Dermis blood vessel endothelial cell (primary cell): ENCODE results near the gene TARBP2. TPM values are rescaled to one million over a fixed set of nuclear protein-coding genes. Genes with fewer than 3 reads are reported as not detected.
A peak's percentile ranks its signal among the peaks of the same experiment; 100 is the strongest.
"Not testable (repeated sequence)": the region's sequence is repeated elsewhere in the genome, so short reads cannot be mapped to it uniquely, and the experiment has no call there.

Source experiments
- DNase-seq: peaks from one replicate; pipeline ENCODE4 v3.0.0; 2010
- total RNA-seq: library from RNA; depleted of rRNA; stranded (reverse); fragments of >200 nt; gene quantifications from 2 replicates; pipeline ENCODE4 v1.2.3, GENCODE V29; 2014

TARBP2 gene
- total RNA-seq, 1 donor from 2014 or later = 48.3 TPM

GRCh38 chr12:53476769-53477209 is 24.3 kb upstream of the TARBP2 start:
- DNase-seq = peak; percentile 48

GRCh38 chr12:53478865-53479264 is 22.2 kb upstream of the TARBP2 start:
- no peak for DNase-seq

- no peak for DNase-seq
Observed at GRCh38 chr12:53479331-53479730, 21.8 kb upstream of the TARBP2 start.

DNA sequence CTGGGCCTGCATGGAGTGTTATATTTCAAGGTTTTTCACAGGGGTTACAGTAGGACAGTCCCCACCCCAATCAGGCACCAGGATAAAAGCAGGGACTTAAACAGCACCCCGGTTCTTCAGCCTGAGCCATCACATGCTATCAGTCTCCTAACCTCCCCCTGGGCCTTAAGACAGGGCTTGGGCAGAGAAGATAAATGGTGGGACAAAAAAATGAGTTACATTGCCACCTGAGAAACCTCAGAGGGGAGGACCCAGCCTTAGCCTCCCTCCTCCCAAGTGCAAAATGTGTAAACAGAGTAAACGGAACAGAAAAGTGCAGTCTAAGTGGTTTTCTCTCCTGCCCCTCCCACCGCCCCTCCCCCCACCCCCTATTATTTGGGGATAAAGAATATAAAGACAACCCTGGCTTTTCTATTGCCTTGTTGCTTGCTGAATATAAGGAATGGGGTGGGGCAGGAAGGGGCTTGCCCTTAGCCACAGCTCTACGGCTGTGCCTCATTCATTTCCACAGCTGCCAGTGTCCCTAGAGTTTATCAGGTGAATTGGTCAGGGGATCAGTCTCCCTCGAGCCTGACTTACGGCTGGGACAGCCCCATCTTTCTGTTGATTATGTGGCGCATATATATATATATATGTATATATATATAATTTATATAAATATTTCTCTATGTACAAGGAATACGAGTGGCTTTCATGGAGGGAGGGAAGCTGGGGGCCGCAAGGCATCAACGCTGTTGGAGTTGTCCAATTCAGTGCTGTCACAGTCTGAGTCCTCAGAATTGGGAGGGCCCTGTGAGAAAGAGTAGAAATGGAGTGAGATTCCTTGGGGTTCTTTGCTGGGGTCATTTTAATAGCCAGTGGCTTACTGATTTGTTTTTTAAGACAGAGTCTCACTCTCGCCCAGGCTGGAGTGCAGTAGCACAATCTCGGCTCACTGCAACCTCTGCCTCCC is 20.3 kb upstream of the TARBP2 start:
- DNase-seq = no peak

- not testable (repeated sequence) for DNase-seq
Observed at GRCh38 chr12:53481458-53481857, 19.6 kb upstream of the TARBP2 start.

- DNase-seq = peak; percentile 42
Observed at GRCh38 chr12:53481939-53482586, 19.0 kb upstream of the TARBP2 start.

DNA sequence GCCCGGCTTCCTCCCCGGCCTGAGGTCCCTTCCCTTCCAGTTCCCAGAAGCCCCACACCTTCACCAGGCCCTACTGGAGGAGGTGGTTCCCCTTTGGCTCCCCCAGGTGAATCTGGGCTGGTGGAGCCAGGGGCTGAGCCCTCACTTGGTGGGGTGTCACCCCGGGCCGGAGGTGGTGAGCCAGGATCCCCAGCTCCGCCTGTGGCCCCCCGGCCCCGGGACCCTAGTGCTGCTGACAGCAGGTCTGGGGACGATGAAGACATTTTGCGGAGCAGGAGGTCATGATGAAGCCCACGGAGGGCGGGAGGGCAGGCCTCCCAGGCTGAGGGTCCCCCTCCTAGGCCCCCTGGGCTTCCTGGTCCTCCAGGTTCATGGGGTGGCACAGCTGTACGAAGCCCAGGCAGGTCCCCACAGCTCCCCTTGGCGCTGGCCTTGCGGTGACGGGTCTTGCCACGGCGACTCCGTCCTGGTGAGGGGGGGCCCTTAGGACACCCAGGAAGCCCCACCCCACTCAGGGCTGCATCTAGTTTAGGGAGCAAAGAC is 18.4 kb upstream of the TARBP2 start:
- DNase-seq = no peak

DNA sequence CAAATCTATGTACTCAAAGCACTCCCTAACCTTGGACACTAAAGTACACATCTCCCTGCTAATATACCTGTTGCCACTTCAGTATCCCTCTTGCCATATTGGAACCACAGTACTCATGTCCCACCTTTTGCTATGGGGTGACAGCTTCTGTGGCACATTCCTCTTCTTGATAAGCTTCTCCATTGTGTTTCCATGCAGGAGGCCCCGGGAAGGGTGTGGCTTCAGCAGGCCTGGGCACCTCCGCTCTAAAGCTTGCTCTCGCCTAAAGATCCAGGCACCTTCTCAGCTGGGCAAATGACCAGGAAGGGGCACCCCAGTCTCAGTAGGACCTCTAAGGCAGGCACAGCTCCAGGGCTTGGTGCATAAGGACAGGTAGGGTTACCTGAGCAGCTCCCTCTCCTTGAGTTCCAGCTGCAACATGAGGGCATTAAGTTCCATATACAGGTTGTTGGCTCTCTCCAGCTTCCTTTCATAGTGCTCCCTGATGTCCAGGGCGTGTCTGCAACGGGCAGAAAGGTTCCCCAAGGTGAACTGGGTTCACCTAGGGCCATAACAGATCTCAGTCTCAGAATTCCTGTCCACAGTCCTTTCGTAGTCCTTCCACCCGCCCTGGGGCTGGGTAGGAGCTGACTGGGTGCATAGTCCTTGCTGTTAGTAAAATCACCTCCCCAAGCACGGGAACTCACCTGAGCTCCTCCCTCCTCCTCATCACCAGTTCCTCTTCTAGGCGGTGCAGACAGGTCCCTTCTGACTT is 17.7 kb upstream of the TARBP2 start:
- no peak for DNase-seq

DNA sequence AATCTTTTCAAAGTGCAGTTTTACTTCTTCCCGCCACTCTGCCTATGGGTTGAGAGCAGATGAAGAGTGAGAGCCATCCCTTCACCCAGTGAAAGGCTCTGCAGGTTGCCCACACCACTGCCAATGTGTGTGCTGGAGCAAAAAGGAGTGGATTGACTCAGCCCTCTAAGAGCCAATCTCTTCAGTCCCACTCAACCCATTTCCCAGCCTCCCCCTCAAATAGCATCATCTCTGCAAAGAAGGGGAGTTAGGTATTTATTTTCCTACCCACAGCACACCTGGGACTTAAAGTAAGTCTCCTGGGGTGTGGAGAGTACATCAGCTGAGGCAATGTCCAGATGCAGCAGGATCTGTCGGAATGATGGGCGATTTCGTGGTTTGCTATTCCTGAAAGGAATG is 17.1 kb upstream of the TARBP2 start:
- DNase-seq = no peak

GRCh38 chr12:53484686-53485575 is 16.2 kb upstream of the TARBP2 start:
- no peak for DNase-seq

DNA sequence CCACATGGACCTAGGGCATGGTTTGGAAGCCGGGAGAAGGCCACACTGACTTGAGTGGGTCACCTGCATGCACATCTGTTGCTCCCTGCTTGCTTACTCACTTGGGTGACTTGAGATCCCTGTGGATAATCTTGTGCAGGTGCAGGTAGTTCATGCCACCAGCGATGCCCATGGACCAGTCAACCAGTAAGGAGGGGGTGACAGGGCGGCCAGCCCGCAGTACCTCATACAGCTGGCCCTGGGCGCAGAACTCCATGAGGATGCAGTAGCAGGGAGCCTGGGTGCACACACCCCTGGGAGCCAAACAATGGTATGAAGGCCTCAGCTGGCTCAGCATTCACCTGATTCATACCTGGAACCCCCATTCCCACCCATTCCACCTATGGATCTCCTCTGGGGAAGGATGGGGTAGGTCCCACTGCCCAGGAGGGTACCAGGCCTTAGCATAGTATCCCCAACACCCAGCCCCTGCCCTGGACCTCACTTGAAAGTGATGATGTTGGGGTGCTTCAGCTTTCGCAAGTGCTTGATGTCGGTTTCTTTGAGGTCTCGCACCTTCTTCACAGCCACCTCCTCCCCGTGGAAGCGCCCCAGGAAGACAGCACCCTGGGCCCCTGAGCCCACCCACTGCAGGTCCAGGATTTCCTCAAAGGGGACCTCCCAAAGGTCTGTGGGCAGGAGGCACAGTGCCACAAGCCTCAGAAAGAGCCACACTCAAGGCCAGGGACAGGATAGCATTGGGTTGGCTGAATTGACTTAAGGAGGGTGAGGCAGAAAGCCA is 14.9 kb upstream of the TARBP2 start:
- no peak for DNase-seq

- no peak for DNase-seq
Observed at GRCh38 chr12:53486736-53487487, 14.2 kb upstream of the TARBP2 start.

GRCh38 chr12:53489242-53489864 is 11.7 kb upstream of the TARBP2 start:
- DNase-seq = no peak

- no peak for DNase-seq
Observed at GRCh38 chr12:53492188-53492587, 8.9 kb upstream of the TARBP2 start.

- peak; percentile 94 for DNase-seq
Observed at GRCh38 chr12:53492830-53493609, 8.1 kb upstream of the TARBP2 start.

- DNase-seq = no peak
Observed at GRCh38 chr12:53493610-53494391, 7.3 kb upstream of the TARBP2 start.

DNA sequence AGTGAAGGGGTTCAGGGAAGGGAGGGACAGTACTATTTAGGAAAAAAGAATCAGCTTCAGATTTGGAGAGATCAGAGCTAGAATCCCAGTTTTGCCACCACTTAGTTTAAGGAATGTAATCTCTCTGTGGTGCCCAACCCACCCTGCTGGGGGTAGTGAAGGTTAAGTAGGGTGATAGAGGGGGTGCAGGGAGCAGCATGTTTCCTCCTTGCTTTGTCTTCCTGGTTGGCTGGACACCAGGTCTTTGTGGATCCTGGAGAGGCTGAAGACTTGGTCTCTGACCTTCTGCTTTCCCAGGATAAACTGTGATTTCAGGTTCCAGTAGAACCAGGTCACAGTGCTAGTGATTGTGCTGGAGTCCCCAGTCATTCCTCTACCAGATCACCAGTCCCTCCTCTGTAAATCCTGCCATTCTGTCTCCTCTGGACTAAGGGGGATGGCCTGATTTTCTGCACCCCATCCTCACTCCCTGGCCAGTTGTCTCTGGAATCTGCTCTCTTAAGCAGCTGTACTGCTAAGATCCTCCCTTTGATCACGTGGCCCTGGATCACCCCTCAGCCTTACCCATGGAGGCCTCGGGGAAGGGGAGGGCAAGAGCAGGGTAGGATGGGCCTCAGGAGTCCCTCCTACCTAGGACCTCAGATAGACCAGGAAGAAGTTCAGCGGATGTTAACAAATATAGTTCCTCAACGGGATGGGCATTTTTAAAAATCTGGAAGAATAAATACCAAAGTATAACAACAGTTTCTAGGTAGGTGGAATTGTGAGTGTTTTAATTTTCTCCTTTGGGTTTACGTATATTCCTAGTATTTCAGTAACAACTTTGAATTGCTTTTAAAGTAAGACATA is 5.0 kb upstream of the TARBP2 start:
- DNase-seq = peak; percentile 55
